Astrocyte (in vitro differentiated cells and primary cell): ENCODE measurements around the gene DCUN1D5. TPM values are rescaled to one million over a fixed set of nuclear protein-coding genes. Genes with fewer than 3 reads are reported as not detected.
A peak's percentile ranks its signal among the peaks of the same experiment; 100 is the strongest.

Source experiments
- DNase-seq: peaks from one replicate; pipeline ENCODE4 v3.0.0-alpha.2; 2010; ENCODE audit warnings: low read depth
- FAIRE-seq: peaks from 2 replicates; lab custom pipeline; 2011; peaks lifted over from hg19 to GRCh38; lab: Jason Lieb, UNC
- H2AFZ ChIP-seq: 2 replicates; pipeline ENCODE4 v1.6.0; 2012; ENCODE audit warnings: low read depth, low read length, inconsistent platforms
- H3K27ac ChIP-seq: 2 replicates; pipeline ENCODE4 v1.5.1; 2011; ENCODE audit warnings: low read depth, low read length, inconsistent platforms
- H3K27me3 ChIP-seq: 2 replicates; pipeline ENCODE4 v1.6.0; 2011; ENCODE audit warnings: low read length, inconsistent platforms; ENCODE audit not compliant: insufficient read depth
- H3K36me3 ChIP-seq: 2 replicates; pipeline ENCODE4 v1.5.1; 2011; ENCODE audit warnings: low read length, inconsistent platforms; ENCODE audit not compliant: insufficient read depth
- H3K4me1 ChIP-seq: 2 replicates; pipeline ENCODE4 v1.5.1; 2011; ENCODE audit warnings: low read length, inconsistent platforms; ENCODE audit not compliant: insufficient read depth
- H3K4me2 ChIP-seq: 2 replicates; pipeline ENCODE4 v1.6.0; 2012; ENCODE audit warnings: low read length, inconsistent platforms
- H3K4me3 ChIP-seq: 2 replicates; pipeline ENCODE4 v1.5.1; 2011; ENCODE audit warnings: low read depth, mild to moderate bottlenecking, low read length, inconsistent platforms; ENCODE audit not compliant: insufficient read depth
- H3K79me2 ChIP-seq: 2 replicates; pipeline ENCODE4 v1.6.0; 2012; ENCODE audit warnings: mild to moderate bottlenecking, low read length, inconsistent platforms; ENCODE audit not compliant: insufficient read depth
- H3K9ac ChIP-seq: 2 replicates; pipeline ENCODE4 v1.6.0; 2012; ENCODE audit warnings: mild to moderate bottlenecking, low read length, inconsistent platforms
- H3K9me3 ChIP-seq: 2 replicates; pipeline ENCODE4 v1.5.1; 2012; ENCODE audit warnings: low read depth, mild to moderate bottlenecking, low read length, inconsistent platforms; ENCODE audit not compliant: insufficient read depth
- H4K20me1 ChIP-seq: 2 replicates; pipeline ENCODE4 v1.6.0; 2012; ENCODE audit warnings: low read length, inconsistent platforms; ENCODE audit not compliant: insufficient read depth
- H3K27ac Mint-ChIP-seq: one replicate; pipeline ENCODE4 v1.8.0; 2021; ENCODE audit warnings: mild to moderate bottlenecking, mixed read lengths; ENCODE audit not compliant: unreplicated experiment
- H3K27me3 Mint-ChIP-seq: one replicate; pipeline ENCODE4 v1.8.0; 2021; ENCODE audit warnings: low read depth, mixed read lengths; ENCODE audit not compliant: unreplicated experiment
- H3K36me3 Mint-ChIP-seq: one replicate; pipeline ENCODE4 v1.8.0; 2021; ENCODE audit warnings: low read depth, mixed read lengths; ENCODE audit not compliant: unreplicated experiment
- H3K4me1 Mint-ChIP-seq: one replicate; pipeline ENCODE4 v1.8.0; 2021; ENCODE audit warnings: low read depth, mixed read lengths; ENCODE audit not compliant: unreplicated experiment
- H3K4me3 Mint-ChIP-seq: one replicate; pipeline ENCODE4 v1.8.0; 2021; ENCODE audit warnings: mild to moderate bottlenecking, moderate library complexity, mixed read lengths; ENCODE audit not compliant: unreplicated experiment
- H3K9me3 Mint-ChIP-seq: one replicate; pipeline ENCODE4 v1.8.0; 2021; ENCODE audit warnings: mild to moderate bottlenecking, mixed read lengths; ENCODE audit not compliant: unreplicated experiment
- CTCF ChIP-seq: IDR thresholded peaks from 2 replicates; pipeline ENCODE4 v1.5.1; 2011; ENCODE audit warnings: low read depth, mild to moderate bottlenecking, inconsistent platforms, low read length, moderate library complexity; ENCODE audit not compliant: insufficient read depth
- EZH2 ChIP-seq: IDR thresholded peaks from 2 replicates; pipeline ENCODE4 v1.6.1; 2012; ENCODE audit warnings: mild to moderate bottlenecking, low read length, inconsistent platforms; ENCODE audit not compliant: insufficient read depth
- total RNA-seq: library from RNA; stranded (reverse); gene quantifications from 2 replicates; pipeline ENCODE4 v1.2.1, GENCODE V29; 2021

The DCUN1D5 gene
- total RNA-seq, 1 donor from 2014 or later, result 67.7 TPM

GRCh38 chr11:103035791-103036434, 56.0 kb downstream of the DCUN1D5 start:
- H2AFZ ChIP-seq, result peak overlapping the region; percentile 14
- H3K4me1 ChIP-seq, result no peaks in the 10 kb centered on the region
- H3K4me3 ChIP-seq, result no peak overlapping the region
- no peaks in the 10 kb centered on the region for H3K79me2 ChIP-seq
- FAIRE-seq (peak; percentile 88), DNase-seq (peak; percentile 77)
- Mint-ChIP-seq H3K27me3 (no peaks in the 10 kb centered on the region), H3K9me3 (no peaks in the 10 kb centered on the region), H3K4me1 (peaks cover 4% of the 10 kb centered on the region), H3K4me3 (no peak overlapping the region), H3K27ac (peak overlapping the region; percentile 77), H3K36me3 (no peaks in the 10 kb centered on the region)
- H3K27me3 ChIP-seq, result no peaks in the 10 kb centered on the region
- H3K9me3 ChIP-seq, result no peaks in the 10 kb centered on the region
- no peak overlapping the region for H3K9ac ChIP-seq
- no peaks in the 10 kb centered on the region for H3K36me3 ChIP-seq
- peak overlapping the region; percentile 8 for H3K4me2 ChIP-seq
- no peak for TF ChIP-seq EZH2
- TF ChIP-seq CTCF, result peak; percentile 62
- H3K27ac ChIP-seq, result no peak overlapping the region
- H4K20me1 ChIP-seq, result no peaks in the 10 kb centered on the region

- Histone ChIP-seq H4K20me1 (no peaks in the 10 kb centered on the region), H3K4me2 (no peak overlapping the region), H3K9ac (no peak overlapping the region), H3K4me1 (no peaks in the 10 kb centered on the region), H3K36me3 (no peaks in the 10 kb centered on the region), H3K4me3 (no peak overlapping the region), H3K79me2 (no peaks in the 10 kb centered on the region), H3K9me3 (no peaks in the 10 kb centered on the region), H2AFZ (no peak overlapping the region), H3K27ac (no peak overlapping the region), H3K27me3 (no peaks in the 10 kb centered on the region)
- no peak for TF ChIP-seq CTCF
- no peak for TF ChIP-seq EZH2
- H3K36me3 Mint-ChIP-seq, result no peaks in the 10 kb centered on the region
- DNase-seq, result no peak
- FAIRE-seq, result peak; percentile 17
- H3K27me3 Mint-ChIP-seq, result no peaks in the 10 kb centered on the region
- H3K4me3 Mint-ChIP-seq, result no peak overlapping the region
- peaks cover 4% of the 10 kb centered on the region for H3K4me1 Mint-ChIP-seq
- no peak overlapping the region for H3K27ac Mint-ChIP-seq
- H3K9me3 Mint-ChIP-seq, result no peaks in the 10 kb centered on the region
Observed at GRCh38 chr11:103035216-103035615, 56.7 kb downstream of the DCUN1D5 start.

GRCh38 chr11:103031834-103032233, 60.1 kb downstream of the DCUN1D5 start:
- Histone ChIP-seq H3K4me1 (no peaks in the 10 kb centered on the region), H2AFZ (no peak overlapping the region), H4K20me1 (no peaks in the 10 kb centered on the region), H3K79me2 (no peaks in the 10 kb centered on the region), H3K4me2 (peak overlapping the region; percentile 40), H3K4me3 (no peak overlapping the region), H3K9me3 (no peaks in the 10 kb centered on the region), H3K27ac (peak overlapping the region; percentile 25), H3K27me3 (no peaks in the 10 kb centered on the region), H3K36me3 (no peaks in the 10 kb centered on the region), H3K9ac (no peak overlapping the region)
- H3K9me3 Mint-ChIP-seq, result peaks cover 1% of the 10 kb centered on the region
- no peak overlapping the region for H3K4me3 Mint-ChIP-seq
- FAIRE-seq, result no peak
- peaks cover 4% of the 10 kb centered on the region for H3K4me1 Mint-ChIP-seq
- peak; percentile 85 for DNase-seq
- TF ChIP-seq EZH2 (no peak), CTCF (no peak)
- no peaks in the 10 kb centered on the region for H3K27me3 Mint-ChIP-seq
- H3K36me3 Mint-ChIP-seq, result no peaks in the 10 kb centered on the region
- H3K27ac Mint-ChIP-seq, result no peak overlapping the region
